ENCODE data around the gene DOK4. TPM values are rescaled to one million over a fixed set of nuclear protein-coding genes. Genes with fewer than 3 reads are reported as not detected.

The DOK4 gene
- total RNA-seq, 1 experiment from 2014 or later: 23.0 TPM

DNA sequence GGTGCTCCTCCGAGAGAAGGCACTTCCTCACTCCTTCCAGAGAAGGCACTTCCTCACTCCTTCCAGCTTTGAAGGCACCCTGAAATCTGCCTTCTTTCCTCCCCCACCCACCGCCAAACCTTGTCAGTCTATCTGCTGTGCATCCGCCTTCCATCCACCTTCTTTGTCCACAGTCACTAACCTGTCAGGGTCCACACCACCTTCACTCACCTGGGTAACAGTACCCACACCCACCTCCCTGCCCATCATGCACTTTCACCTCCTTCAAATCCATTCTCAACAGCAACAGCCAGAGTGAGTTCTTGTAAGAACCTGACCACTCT is 44.9 kb upstream of the DOK4 start:
- TF ChIP-seq, protein P1, sequence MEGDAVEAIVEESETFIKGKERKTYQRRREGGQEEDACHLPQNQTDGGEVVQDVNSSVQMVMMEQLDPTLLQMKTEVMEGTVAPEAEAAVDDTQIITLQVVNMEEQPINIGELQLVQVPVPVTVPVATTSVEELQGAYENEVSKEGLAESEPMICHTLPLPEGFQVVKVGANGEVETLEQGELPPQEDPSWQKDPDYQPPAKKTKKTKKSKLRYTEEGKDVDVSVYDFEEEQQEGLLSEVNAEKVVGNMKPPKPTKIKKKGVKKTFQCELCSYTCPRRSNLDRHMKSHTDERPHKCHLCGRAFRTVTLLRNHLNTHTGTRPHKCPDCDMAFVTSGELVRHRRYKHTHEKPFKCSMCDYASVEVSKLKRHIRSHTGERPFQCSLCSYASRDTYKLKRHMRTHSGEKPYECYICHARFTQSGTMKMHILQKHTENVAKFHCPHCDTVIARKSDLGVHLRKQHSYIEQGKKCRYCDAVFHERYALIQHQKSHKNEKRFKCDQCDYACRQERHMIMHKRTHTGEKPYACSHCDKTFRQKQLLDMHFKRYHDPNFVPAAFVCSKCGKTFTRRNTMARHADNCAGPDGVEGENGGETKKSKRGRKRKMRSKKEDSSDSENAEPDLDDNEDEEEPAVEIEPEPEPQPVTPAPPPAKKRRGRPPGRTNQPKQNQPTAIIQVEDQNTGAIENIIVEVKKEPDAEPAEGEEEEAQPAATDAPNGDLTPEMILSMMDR (IDR thresholded peaks at IDR 0.05; ENCODE audit: unreplicated experiment): no peak
- Mint-ChIP-seq H3K27ac (ENCODE audit: unreplicated experiment) (no peak overlapping the region), H3K36me3 (ENCODE audit: insufficient read depth, unreplicated experiment) (peaks cover 9% of the 10 kb centered on the region), H3K4me3 (ENCODE audit: low read depth, unreplicated experiment) (no peak overlapping the region), H3K4me1 (ENCODE audit: low read depth, unreplicated experiment) (peaks cover 47% of the 10 kb centered on the region), H3K9me3 (ENCODE audit: low read depth, unreplicated experiment) (no peaks in the 10 kb centered on the region), H3K27me3 (ENCODE audit: unreplicated experiment) (peaks cover 33% of the 10 kb centered on the region)
- CTCF ChIA-PET: no interaction called here
- BruUV-seq (replicated peaks): no TSS peak
- intact Hi-C loops (cut with micrococcal nuclease; ENCODE audit: unreplicated experiment): no loop called here
- no peak for DNase-seq

DNA sequence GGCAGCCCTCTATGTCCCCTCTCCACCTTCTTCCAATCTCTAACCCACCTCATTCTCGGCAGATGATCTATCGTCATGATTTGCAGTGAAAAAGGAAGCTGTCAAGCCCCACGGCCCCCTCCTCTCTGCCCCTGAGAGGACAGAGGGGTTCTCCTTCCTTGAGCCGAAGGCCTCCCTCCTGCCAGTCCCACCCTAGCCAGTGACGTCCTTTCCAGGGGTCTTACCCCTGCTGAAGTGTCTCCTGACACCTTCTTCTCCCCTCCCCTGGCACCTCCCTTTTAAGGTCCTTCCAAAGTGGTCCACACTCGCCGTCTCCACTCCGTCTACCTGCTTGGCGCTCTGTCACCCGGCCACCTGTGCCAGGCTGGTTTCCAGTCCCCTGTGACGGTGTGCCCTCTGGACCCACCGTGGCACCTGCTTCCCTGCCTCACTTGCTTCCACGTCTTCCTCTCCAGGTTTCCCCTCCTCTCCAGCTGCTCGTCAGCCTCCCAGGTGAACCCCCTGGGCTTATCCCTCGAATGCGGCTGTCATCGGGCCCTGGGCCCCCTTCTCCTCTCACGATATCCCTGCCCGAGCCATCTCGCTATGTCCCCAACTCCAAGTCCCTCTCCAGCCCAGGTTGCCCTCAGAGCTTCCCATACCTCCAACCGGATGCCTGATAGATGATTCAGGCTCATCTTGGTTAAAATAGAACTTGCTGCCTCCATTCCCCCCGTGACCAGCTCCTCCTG is 44.4 kb upstream of the DOK4 start:
- Mint-ChIP-seq H3K4me3 (ENCODE audit: low read depth, unreplicated experiment) (no peak overlapping the region), H3K4me1 (ENCODE audit: low read depth, unreplicated experiment) (peaks cover 48% of the 10 kb centered on the region)

DNA sequence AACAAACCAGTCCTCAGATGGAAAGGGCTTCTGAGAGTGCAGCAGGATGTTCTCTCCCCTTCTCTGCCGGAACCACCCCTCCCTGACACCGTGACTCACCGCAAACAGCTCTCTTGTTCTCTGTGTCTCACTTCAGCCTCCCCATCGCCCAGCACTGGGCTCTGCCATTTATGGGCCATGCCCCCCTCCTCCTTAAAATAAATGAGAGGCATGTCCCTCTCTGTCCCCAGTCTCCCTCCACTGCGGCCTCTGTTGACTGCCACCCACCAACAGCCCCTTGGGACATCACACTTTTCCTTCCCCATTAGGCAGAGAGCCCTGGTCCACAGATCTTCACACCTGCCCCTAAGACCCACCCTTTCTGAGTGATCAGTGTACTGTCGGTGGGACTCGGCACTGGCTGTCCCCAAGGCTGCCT is 43.8 kb upstream of the DOK4 start:
- Mint-ChIP-seq H3K4me1 (ENCODE audit: low read depth, unreplicated experiment) (peaks cover 54% of the 10 kb centered on the region), H3K9me3 (ENCODE audit: low read depth, unreplicated experiment) (no peaks in the 10 kb centered on the region), H3K27ac (ENCODE audit: unreplicated experiment) (no peak overlapping the region), H3K27me3 (ENCODE audit: unreplicated experiment) (peaks cover 33% of the 10 kb centered on the region), H3K36me3 (ENCODE audit: insufficient read depth, unreplicated experiment) (no peaks in the 10 kb centered on the region), H3K4me3 (ENCODE audit: low read depth, unreplicated experiment) (no peak overlapping the region)
- CTCF ChIA-PET: interaction anchor here (0.6 to 0.8 kb wide), 3 partner anchors 16 to 50 kb away, joined by 3 to 4 read pairs (median 3); no protein-coding TSS in a partner anchor
- BruUV-seq (replicated peaks): TSS peak; percentile 44
- DNase-seq: peak; percentile 47
- intact Hi-C loops (cut with micrococcal nuclease; ENCODE audit: unreplicated experiment): no loop called here
- TF ChIP-seq, protein P1 (IDR thresholded peaks at IDR 0.05; ENCODE audit: unreplicated experiment): no peak

More for the DNA sequence above, 44.4 kb upstream of the DOK4 start:
- intact Hi-C loops (cut with micrococcal nuclease; ENCODE audit: unreplicated experiment): no loop called here
- CTCF ChIA-PET: interaction anchor here (0.8 kb wide), 1 partner anchor 51 kb away, joined by 3 read pairs; no protein-coding TSS in a partner anchor
- no TSS peak for BruUV-seq (replicated peaks)
- peaks cover 33% of the 10 kb centered on the region for H3K27me3 Mint-ChIP-seq (ENCODE audit: unreplicated experiment)
- H3K27ac Mint-ChIP-seq (ENCODE audit: unreplicated experiment): no peak overlapping the region
- H3K9me3 Mint-ChIP-seq (ENCODE audit: low read depth, unreplicated experiment): no peaks in the 10 kb centered on the region
- DNase-seq: no peak
- peaks cover 4% of the 10 kb centered on the region for H3K36me3 Mint-ChIP-seq (ENCODE audit: insufficient read depth, unreplicated experiment)
- TF ChIP-seq, protein P1 (IDR thresholded peaks at IDR 0.05; ENCODE audit: unreplicated experiment): no peak

DNA sequence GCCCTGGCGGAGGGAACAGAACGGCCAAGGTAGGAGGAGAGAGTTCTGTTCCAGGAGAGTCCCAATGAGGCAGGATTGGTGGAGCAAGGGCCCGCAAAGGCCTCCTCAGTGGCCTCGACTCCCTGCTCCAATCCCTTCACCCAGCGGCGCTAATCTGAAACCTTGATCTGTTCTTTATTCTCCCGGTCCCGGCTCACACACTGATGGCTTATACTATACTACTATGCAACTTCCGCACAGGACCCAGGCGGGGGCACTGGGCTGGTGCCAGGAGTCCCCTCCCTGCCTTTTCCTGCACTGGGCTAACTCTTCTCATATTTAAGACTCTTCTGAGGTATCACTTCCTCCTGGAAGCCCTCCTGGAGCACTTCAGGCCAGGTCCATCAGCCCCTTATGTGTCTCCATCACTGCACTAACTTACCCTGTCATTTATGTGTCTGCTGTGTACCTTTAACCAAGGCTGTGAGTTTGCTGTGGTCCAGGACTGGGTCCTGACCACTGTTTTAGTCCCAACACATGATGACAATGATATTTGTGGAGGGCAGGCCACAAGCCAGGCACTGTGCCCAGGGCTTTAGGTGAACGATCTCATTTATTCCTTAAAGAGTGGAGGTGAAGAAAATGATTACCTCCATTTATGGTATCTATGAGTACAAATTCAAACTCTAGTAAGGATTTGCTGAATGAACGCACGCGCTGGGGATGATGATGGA is 43.3 kb upstream of the DOK4 start:
- CTCF ChIA-PET: interaction anchor here (0.6 to 1.4 kb wide), 4 partner anchors 17 to 82 kb away, joined by 3 to 4 read pairs (median 4); partner anchors contain the start of genes CIAPIN1 and COQ9
- Mint-ChIP-seq H3K9me3 (ENCODE audit: low read depth, unreplicated experiment) (no peaks in the 10 kb centered on the region), H3K27ac (ENCODE audit: unreplicated experiment) (no peak overlapping the region), H3K27me3 (ENCODE audit: unreplicated experiment) (peaks cover 33% of the 10 kb centered on the region), H3K4me1 (ENCODE audit: low read depth, unreplicated experiment) (peaks cover 57% of the 10 kb centered on the region), H3K36me3 (ENCODE audit: insufficient read depth, unreplicated experiment) (no peaks in the 10 kb centered on the region), H3K4me3 (ENCODE audit: low read depth, unreplicated experiment) (peak overlapping the region; percentile 35)
- no TSS peak for BruUV-seq (replicated peaks)
- intact Hi-C loops (cut with micrococcal nuclease; ENCODE audit: unreplicated experiment): no loop called here
- TF ChIP-seq, protein P1 (IDR thresholded peaks at IDR 0.05; ENCODE audit: unreplicated experiment): no peak
- DNase-seq: no peak
